HepG2 (cell line): ENCODE results near the gene FSD1. TPM values are rescaled to one million over a fixed set of nuclear protein-coding genes. Genes with fewer than 3 reads are reported as not detected.
A peak's percentile ranks its signal among the peaks of the same experiment; 100 is the strongest.

ENCODE experiments used
- AGO1 ChIP-seq: fragments of 200-400 bp; formaldehyde crosslinking; IDR thresholded peaks from 2 replicates; pipeline ENCODE4 v1.6.1; 2017; ENCODE audit warnings: mild to moderate bottlenecking, low read depth, low read length, moderate library complexity; ENCODE audit not compliant: poor library complexity, severe bottlenecking
- ATF6 ChIP-seq: sonication (generic); formaldehyde crosslinking; conservative IDR thresholded peaks from 2 replicates; pipeline ENCODE4 v1.4.0; 2020; ENCODE audit warnings: missing genetic modification reagents
- CENPX ChIP-seq: sonication (generic); formaldehyde crosslinking; IDR thresholded peaks from 2 replicates; pipeline ENCODE4 v1.9.0; 2021; ENCODE audit warnings: mild to moderate bottlenecking, missing genetic modification reagents, moderate library complexity
- ETV5 ChIP-seq: IDR thresholded peaks from 2 replicates; pipeline ENCODE4 v1.6.1; 2018; ENCODE audit warnings: missing biosample characterization, missing genetic modification reagents, inconsistent platforms, borderline replicate concordance
- GATAD1 ChIP-seq: IDR thresholded peaks from 2 replicates; pipeline ENCODE4 v1.6.1; 2016; ENCODE audit warnings: missing genetic modification reagents, missing compliant biosample characterization
- HDAC2 ChIP-seq: sonication (generic); formaldehyde crosslinking; IDR thresholded peaks from 2 replicates; pipeline ENCODE4 v1.4.0; 2020; ENCODE audit warnings: missing genetic modification reagents
- IRF2 ChIP-seq: IDR thresholded peaks from 2 replicates; pipeline ENCODE4 v1.6.1; 2018; ENCODE audit warnings: missing genetic modification reagents, missing compliant biosample characterization
- KDM2A ChIP-seq: sonication (generic); formaldehyde crosslinking; IDR thresholded peaks from 2 replicates; pipeline ENCODE4 v1.4.0; 2020; ENCODE audit warnings: low read depth, missing genetic modification reagents, borderline replicate concordance
- LCORL ChIP-seq, 2 experiments: fragments of 450-650 bp in 1 of 2; sonication (generic) in 1 of 2; formaldehyde crosslinking in 1 of 2; IDR thresholded peaks; 2 replicates each; pipeline versions ENCODE4 v1.5.0 to v1.6.1; 2017 to 2020; ENCODE audit warnings: antibody characterized with exemption in 1 of 2, missing genetic modification reagents in 1 of 2
- MXD1 ChIP-seq: sonication (generic); formaldehyde crosslinking; IDR thresholded peaks from 2 replicates; pipeline ENCODE4 v1.4.0; 2020; ENCODE audit warnings: mild to moderate bottlenecking, missing genetic modification reagents
- NR2C2 ChIP-seq: sonication (generic); formaldehyde crosslinking; IDR thresholded peaks from 2 replicates; pipeline ENCODE4 v1.4.0; 2020; ENCODE audit warnings: missing genetic modification reagents, mild to moderate bottlenecking, moderate library complexity, borderline replicate concordance
- PCBP2 ChIP-seq: fragments of 200-400 bp; formaldehyde crosslinking; optimal IDR thresholded peaks from 2 replicates; pipeline ENCODE3; 2018; ENCODE audit warnings: low read length, low read depth; ENCODE audit not compliant: poor library complexity, severe bottlenecking
- RERE ChIP-seq: IDR thresholded peaks from 2 replicates; pipeline ENCODE4 v1.6.1; 2016; ENCODE audit warnings: low read depth, missing genetic modification reagents, missing compliant biosample characterization
- RFX1 ChIP-seq: fragments of 450-650 bp; IDR thresholded peaks from 2 replicates; pipeline ENCODE4 v1.6.1; 2017
- SAP130 ChIP-seq: IDR thresholded peaks from 2 replicates; pipeline ENCODE4 v1.6.1; 2016; ENCODE audit warnings: low read depth
- SETDB1 ChIP-seq: sonication (generic); formaldehyde crosslinking; IDR thresholded peaks from 2 replicates; pipeline ENCODE4 v1.5.1; 2020; ENCODE audit warnings: missing genetic modification reagents, mild to moderate bottlenecking, borderline replicate concordance
- U2AF1 ChIP-seq: fragments of 200-400 bp; formaldehyde crosslinking; optimal IDR thresholded peaks from 2 replicates; pipeline ENCODE3; 2017; ENCODE audit warnings: mild to moderate bottlenecking, low read depth, low read length
- ZFP1 ChIP-seq: IDR thresholded peaks from 2 replicates; pipeline ENCODE4 v1.6.1; 2016
- ZKSCAN5 ChIP-seq: sonication (generic); formaldehyde crosslinking; IDR thresholded peaks from 2 replicates; pipeline ENCODE4 v1.5.1; 2020; ENCODE audit warnings: mild to moderate bottlenecking, missing genetic modification reagents
- ZNF296 ChIP-seq: sonication (generic); formaldehyde crosslinking; conservative IDR thresholded peaks from 2 replicates; pipeline ENCODE4 v1.5.0; 2020; ENCODE audit warnings: mild to moderate bottlenecking, missing genetic modification reagents
- ZNF629 ChIP-seq: sonication (generic); formaldehyde crosslinking; conservative IDR thresholded peaks from 2 replicates; pipeline ENCODE4 v1.5.0; 2020; ENCODE audit warnings: missing genetic modification reagents
- polyA plus RNA-seq, 8 experiments: library from polyadenylated mRNA; depleted of rRNA in 3 of 8; stranded (reverse) in 7 of 8; unstranded in 1 of 8; fragments of >200 nt; fragmentation: Illumina TruSeq in 4 of 8; extraction: Trizol in 4 of 8; gene quantifications; 2 replicates each; pipeline versions ENCODE4 v1.2.1 to v1.2.3, GENCODE V29; 2011 to 2016; ENCODE audit warnings: low read depth in 4 of 8, missing spikeins in 1 of 8, mixed read lengths in 1 of 8; ENCODE audit not compliant: insufficient read depth in 1 of 8
- total RNA-seq, 5 experiments: library from RNA; depleted of rRNA; stranded (reverse); fragments of >200 nt; fragmentation: Illumina TruSeq; extraction: Trizol; gene quantifications; 2 replicates each; pipeline ENCODE4 v1.2.3, GENCODE V29; 2016; ENCODE audit warnings: low read depth in 1 of 5

Gene FSD1
- total and polyA plus RNA-seq, 2 of the 13 experiments (the other 11 are each of a cell fraction or from before 2014, with no cell fraction given), result 0.29 to 0.66 TPM

- TF ChIP-seq SETDB1 (CRISPR knock-in tag), result no peak
- peak; percentile 74 for TF ChIP-seq HDAC2
- TF ChIP-seq ZNF296 (CRISPR knock-in tag), result no peak
- peak; percentile 27; the same call in 1 of the 2 replicates for TF ChIP-seq ETV5 (CRISPR knock-in tag)
- TF ChIP-seq RERE (CRISPR knock-in tag), result no peak
- TF ChIP-seq U2AF1, result no peak
- TF ChIP-seq SAP130, result peak; percentile 86
- TF ChIP-seq ZNF629 (CRISPR knock-in tag), result no peak
- peak; percentile 24; the same call in 1 of the 2 replicates for TF ChIP-seq GATAD1 (CRISPR knock-in tag)
- no peak for TF ChIP-seq NR2C2
- TF ChIP-seq AGO1, result no peak
- no peak for TF ChIP-seq MXD1 (CRISPR knock-in tag)
- peak; percentile 18; the same call in 1 of the 2 replicates for TF ChIP-seq KDM2A (CRISPR knock-in tag)
- TF ChIP-seq PCBP2, result no peak
- no peak for TF ChIP-seq ATF6 (CRISPR knock-in tag)
- TF ChIP-seq LCORL (IDR thresholded peaks at IDR 0.05), result no peak
- 0 out of 2 replicates have a peak, but pooled peaks have one; percentile 42 for TF ChIP-seq LCORL (CRISPR knock-in tag; IDR thresholded peaks at IDR 0.05)
- TF ChIP-seq IRF2 (CRISPR knock-in tag), result 0 out of 2 replicates have a peak, but pooled peaks have one; percentile 23
- TF ChIP-seq CENPX (CRISPR knock-in tag), result no peak
- no peak for TF ChIP-seq ZKSCAN5 (CRISPR knock-in tag)
- peak; percentile 59 for TF ChIP-seq RFX1
- TF ChIP-seq ZFP1 (CRISPR knock-in tag), result no peak
Observed at GRCh38 chr19:4337906-4338440, 33.6 kb downstream of the FSD1 start (continued).
